Astrocyte (in vitro differentiated cells and primary cell): ENCODE data around the gene ZNF780B. TPM values are rescaled to one million over a fixed set of nuclear protein-coding genes. Genes with fewer than 3 reads are reported as not detected.

Experiments
- DNase-seq: peaks from one replicate; pipeline ENCODE4 v3.0.0-alpha.2; 2010; ENCODE audit warnings: low read depth
- FAIRE-seq: peaks from 2 replicates; lab custom pipeline; 2011; peaks lifted over from hg19 to GRCh38; lab: Jason Lieb, UNC
- H2AFZ ChIP-seq: 2 replicates; pipeline ENCODE4 v1.6.0; 2012; ENCODE audit warnings: low read depth, low read length, inconsistent platforms
- H3K27ac ChIP-seq: 2 replicates; pipeline ENCODE4 v1.5.1; 2011; ENCODE audit warnings: low read depth, low read length, inconsistent platforms
- H3K27me3 ChIP-seq: 2 replicates; pipeline ENCODE4 v1.6.0; 2011; ENCODE audit warnings: low read length, inconsistent platforms; ENCODE audit not compliant: insufficient read depth
- H3K36me3 ChIP-seq: 2 replicates; pipeline ENCODE4 v1.5.1; 2011; ENCODE audit warnings: low read length, inconsistent platforms; ENCODE audit not compliant: insufficient read depth
- H3K4me1 ChIP-seq: 2 replicates; pipeline ENCODE4 v1.5.1; 2011; ENCODE audit warnings: low read length, inconsistent platforms; ENCODE audit not compliant: insufficient read depth
- H3K4me2 ChIP-seq: 2 replicates; pipeline ENCODE4 v1.6.0; 2012; ENCODE audit warnings: low read length, inconsistent platforms
- H3K4me3 ChIP-seq: 2 replicates; pipeline ENCODE4 v1.5.1; 2011; ENCODE audit warnings: low read depth, mild to moderate bottlenecking, low read length, inconsistent platforms; ENCODE audit not compliant: insufficient read depth
- H3K79me2 ChIP-seq: 2 replicates; pipeline ENCODE4 v1.6.0; 2012; ENCODE audit warnings: mild to moderate bottlenecking, low read length, inconsistent platforms; ENCODE audit not compliant: insufficient read depth
- H3K9ac ChIP-seq: 2 replicates; pipeline ENCODE4 v1.6.0; 2012; ENCODE audit warnings: mild to moderate bottlenecking, low read length, inconsistent platforms
- H3K9me3 ChIP-seq: 2 replicates; pipeline ENCODE4 v1.5.1; 2012; ENCODE audit warnings: low read depth, mild to moderate bottlenecking, low read length, inconsistent platforms; ENCODE audit not compliant: insufficient read depth
- H4K20me1 ChIP-seq: 2 replicates; pipeline ENCODE4 v1.6.0; 2012; ENCODE audit warnings: low read length, inconsistent platforms; ENCODE audit not compliant: insufficient read depth
- H3K27ac Mint-ChIP-seq: one replicate; pipeline ENCODE4 v1.8.0; 2021; ENCODE audit warnings: mild to moderate bottlenecking, mixed read lengths; ENCODE audit not compliant: unreplicated experiment
- H3K27me3 Mint-ChIP-seq: one replicate; pipeline ENCODE4 v1.8.0; 2021; ENCODE audit warnings: low read depth, mixed read lengths; ENCODE audit not compliant: unreplicated experiment
- H3K36me3 Mint-ChIP-seq: one replicate; pipeline ENCODE4 v1.8.0; 2021; ENCODE audit warnings: low read depth, mixed read lengths; ENCODE audit not compliant: unreplicated experiment
- H3K4me1 Mint-ChIP-seq: one replicate; pipeline ENCODE4 v1.8.0; 2021; ENCODE audit warnings: low read depth, mixed read lengths; ENCODE audit not compliant: unreplicated experiment
- H3K4me3 Mint-ChIP-seq: one replicate; pipeline ENCODE4 v1.8.0; 2021; ENCODE audit warnings: mild to moderate bottlenecking, moderate library complexity, mixed read lengths; ENCODE audit not compliant: unreplicated experiment
- H3K9me3 Mint-ChIP-seq: one replicate; pipeline ENCODE4 v1.8.0; 2021; ENCODE audit warnings: mild to moderate bottlenecking, mixed read lengths; ENCODE audit not compliant: unreplicated experiment
- EZH2 ChIP-seq: IDR thresholded peaks from 2 replicates; pipeline ENCODE4 v1.6.1; 2012; ENCODE audit warnings: mild to moderate bottlenecking, low read length, inconsistent platforms; ENCODE audit not compliant: insufficient read depth
- total RNA-seq: library from RNA; stranded (reverse); gene quantifications from 2 replicates; pipeline ENCODE4 v1.2.1, GENCODE V29; 2021
- TF ChIP-seq, protein P1 (sequence below): IDR thresholded peaks from 2 replicates; pipeline ENCODE4 v1.5.1; 2011; ENCODE audit warnings: low read depth, mild to moderate bottlenecking, inconsistent platforms, low read length, moderate library complexity; ENCODE audit not compliant: insufficient read depth

The ZNF780B gene
- total RNA-seq, 1 donor from 2014 or later, result 12.0 TPM

- Mint-ChIP-seq H3K9me3 (peaks cover 65% of the 10 kb centered on the region), H3K36me3 (peaks cover 16% of the 10 kb centered on the region), H3K4me1 (no peaks in the 10 kb centered on the region), H3K4me3 (no peak overlapping the region), H3K27ac (no peak overlapping the region), H3K27me3 (no peaks in the 10 kb centered on the region)
- no peaks in the 10 kb centered on the region for H3K27me3 ChIP-seq
- no peaks in the 10 kb centered on the region for H3K4me1 ChIP-seq
- H2AFZ ChIP-seq, result no peak overlapping the region
- H3K4me3 ChIP-seq, result no peak overlapping the region
- no peak for TF ChIP-seq EZH2
- TF ChIP-seq, protein P1, sequence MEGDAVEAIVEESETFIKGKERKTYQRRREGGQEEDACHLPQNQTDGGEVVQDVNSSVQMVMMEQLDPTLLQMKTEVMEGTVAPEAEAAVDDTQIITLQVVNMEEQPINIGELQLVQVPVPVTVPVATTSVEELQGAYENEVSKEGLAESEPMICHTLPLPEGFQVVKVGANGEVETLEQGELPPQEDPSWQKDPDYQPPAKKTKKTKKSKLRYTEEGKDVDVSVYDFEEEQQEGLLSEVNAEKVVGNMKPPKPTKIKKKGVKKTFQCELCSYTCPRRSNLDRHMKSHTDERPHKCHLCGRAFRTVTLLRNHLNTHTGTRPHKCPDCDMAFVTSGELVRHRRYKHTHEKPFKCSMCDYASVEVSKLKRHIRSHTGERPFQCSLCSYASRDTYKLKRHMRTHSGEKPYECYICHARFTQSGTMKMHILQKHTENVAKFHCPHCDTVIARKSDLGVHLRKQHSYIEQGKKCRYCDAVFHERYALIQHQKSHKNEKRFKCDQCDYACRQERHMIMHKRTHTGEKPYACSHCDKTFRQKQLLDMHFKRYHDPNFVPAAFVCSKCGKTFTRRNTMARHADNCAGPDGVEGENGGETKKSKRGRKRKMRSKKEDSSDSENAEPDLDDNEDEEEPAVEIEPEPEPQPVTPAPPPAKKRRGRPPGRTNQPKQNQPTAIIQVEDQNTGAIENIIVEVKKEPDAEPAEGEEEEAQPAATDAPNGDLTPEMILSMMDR, result no peak
- peaks cover 35% of the 10 kb centered on the region for H3K9me3 ChIP-seq
- no peak overlapping the region for H3K4me2 ChIP-seq
- H3K9ac ChIP-seq, result no peak overlapping the region
- DNase-seq, result no peak
- H3K36me3 ChIP-seq, result no peaks in the 10 kb centered on the region
- H3K27ac ChIP-seq, result no peak overlapping the region
- no peaks in the 10 kb centered on the region for H4K20me1 ChIP-seq
- no peak for FAIRE-seq
- no peaks in the 10 kb centered on the region for H3K79me2 ChIP-seq
Measured at GRCh38 chr19:40026597-40026970, 29.4 kb downstream of the ZNF780B start.

GRCh38 chr19:40025938-40026596 is 30.0 kb downstream of the ZNF780B start:
- Histone ChIP-seq H3K27me3 (no peaks in the 10 kb centered on the region), H3K9ac (no peak overlapping the region), H2AFZ (no peak overlapping the region), H3K4me1 (no peaks in the 10 kb centered on the region), H3K9me3 (peaks cover 33% of the 10 kb centered on the region), H4K20me1 (no peaks in the 10 kb centered on the region), H3K36me3 (no peaks in the 10 kb centered on the region), H3K4me2 (no peak overlapping the region), H3K27ac (no peak overlapping the region), H3K4me3 (no peak overlapping the region), H3K79me2 (no peaks in the 10 kb centered on the region)
- TF ChIP-seq EZH2, result no peak
- TF ChIP-seq, protein P1, result no peak
- peaks cover 15% of the 10 kb centered on the region for H3K36me3 Mint-ChIP-seq
- no peaks in the 10 kb centered on the region for H3K4me1 Mint-ChIP-seq
- H3K27ac Mint-ChIP-seq, result no peak overlapping the region
- no peak for FAIRE-seq
- DNase-seq, result no peak
- H3K27me3 Mint-ChIP-seq, result no peaks in the 10 kb centered on the region
- H3K4me3 Mint-ChIP-seq, result no peak overlapping the region
- H3K9me3 Mint-ChIP-seq, result peaks cover 61% of the 10 kb centered on the region

- H3K4me1 ChIP-seq, result no peaks in the 10 kb centered on the region
- H3K36me3 Mint-ChIP-seq, result peaks cover 2% of the 10 kb centered on the region
- H2AFZ ChIP-seq, result no peak overlapping the region
- no peak overlapping the region for H3K27ac Mint-ChIP-seq
- DNase-seq (no peak), FAIRE-seq (no peak)
- no peaks in the 10 kb centered on the region for H4K20me1 ChIP-seq
- H3K27me3 Mint-ChIP-seq, result no peaks in the 10 kb centered on the region
- TF ChIP-seq, protein P1, result no peak
- TF ChIP-seq EZH2, result no peak
- no peaks in the 10 kb centered on the region for H3K36me3 ChIP-seq
- H3K4me3 Mint-ChIP-seq, result no peak overlapping the region
- no peaks in the 10 kb centered on the region for H3K79me2 ChIP-seq
- no peaks in the 10 kb centered on the region for H3K27me3 ChIP-seq
- peaks cover 31% of the 10 kb centered on the region for H3K9me3 ChIP-seq
- H3K4me2 ChIP-seq, result no peak overlapping the region
- no peak overlapping the region for H3K27ac ChIP-seq
- no peaks in the 10 kb centered on the region for H3K4me1 Mint-ChIP-seq
- peaks cover 49% of the 10 kb centered on the region for H3K9me3 Mint-ChIP-seq
- no peak overlapping the region for H3K9ac ChIP-seq
- H3K4me3 ChIP-seq, result no peak overlapping the region
Measured at GRCh38 chr19:40023969-40024368, 32.1 kb downstream of the ZNF780B start.
